ENCODE data around the gene RCSD1.
A peak's percentile ranks its signal among the peaks of the same experiment; 100 is the strongest.

The RCSD1 gene

DNA sequence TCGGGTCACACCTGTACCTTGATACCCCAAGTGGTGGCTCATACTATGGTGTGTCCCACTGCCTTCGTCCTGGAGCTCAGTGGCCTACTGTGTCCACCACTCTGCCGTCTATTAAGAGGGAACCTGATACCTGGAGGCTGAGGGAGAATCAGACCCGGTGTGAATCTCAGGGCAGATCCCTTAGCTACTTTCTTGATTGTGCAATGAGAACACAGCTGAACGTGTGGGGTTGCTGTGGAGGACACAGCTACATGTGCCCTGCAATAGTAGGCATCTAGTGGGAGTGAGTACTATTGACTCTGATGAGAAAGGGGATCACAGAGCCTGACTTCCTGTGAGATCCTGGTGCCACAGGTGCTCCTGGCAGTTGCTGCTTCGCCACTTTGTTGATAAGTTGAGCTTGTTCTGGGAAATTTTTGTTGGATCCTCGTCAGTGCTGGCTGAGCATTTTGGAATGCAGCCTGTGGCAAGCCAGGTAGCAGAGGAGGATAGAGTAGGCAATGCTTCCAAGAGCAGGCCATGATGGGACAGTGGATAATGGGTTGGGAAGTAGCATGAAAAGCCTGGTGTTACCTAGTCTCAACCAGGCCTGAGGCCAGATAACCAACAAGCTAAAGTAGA is 63.5 kb downstream of the RCSD1 start:
- DNase-seq (ENCODE audit: low spot score): no peak

DNA sequence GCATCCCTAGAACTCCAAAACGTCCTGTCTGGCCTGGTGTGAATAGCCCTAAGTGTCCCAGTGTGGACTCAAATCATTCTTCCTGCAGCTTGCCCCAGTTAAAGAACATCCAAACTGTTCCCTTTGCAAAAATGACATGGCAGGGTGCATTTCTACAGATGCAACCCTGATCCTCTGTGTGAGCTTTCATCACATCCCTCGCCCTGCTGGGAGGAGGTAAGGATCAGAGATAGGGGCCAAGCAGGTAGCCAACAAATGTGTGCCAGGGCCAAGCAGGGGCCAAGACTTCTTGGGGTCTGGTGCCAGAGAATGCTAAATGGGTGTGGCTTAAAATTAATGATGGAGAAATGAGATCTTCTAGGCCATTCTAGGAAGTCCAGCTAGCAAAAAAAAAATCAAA is 64.7 kb downstream of the RCSD1 start:
- DNase-seq (ENCODE audit: low spot score): no peak

DNA sequence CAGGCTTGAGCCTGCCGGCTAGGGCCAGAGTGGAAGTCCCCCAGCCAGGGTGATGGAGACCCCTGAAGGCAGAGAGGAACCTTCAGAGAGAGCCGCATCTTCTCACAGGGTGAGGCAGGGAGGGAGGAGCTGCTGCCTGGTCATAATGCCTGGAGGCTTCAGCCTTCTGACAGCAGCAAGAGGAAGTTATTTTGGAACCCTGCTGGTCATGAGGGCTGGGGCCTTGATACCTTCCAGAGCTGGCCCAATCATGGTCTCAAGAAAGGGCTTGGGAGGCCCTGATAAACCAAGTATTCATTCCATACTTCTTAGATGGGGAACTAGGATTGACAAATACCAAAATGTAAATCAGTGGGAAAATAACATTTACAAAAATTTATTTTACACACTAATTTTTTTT is 65.1 kb downstream of the RCSD1 start:
- no peak for DNase-seq (ENCODE audit: low spot score)

DNA sequence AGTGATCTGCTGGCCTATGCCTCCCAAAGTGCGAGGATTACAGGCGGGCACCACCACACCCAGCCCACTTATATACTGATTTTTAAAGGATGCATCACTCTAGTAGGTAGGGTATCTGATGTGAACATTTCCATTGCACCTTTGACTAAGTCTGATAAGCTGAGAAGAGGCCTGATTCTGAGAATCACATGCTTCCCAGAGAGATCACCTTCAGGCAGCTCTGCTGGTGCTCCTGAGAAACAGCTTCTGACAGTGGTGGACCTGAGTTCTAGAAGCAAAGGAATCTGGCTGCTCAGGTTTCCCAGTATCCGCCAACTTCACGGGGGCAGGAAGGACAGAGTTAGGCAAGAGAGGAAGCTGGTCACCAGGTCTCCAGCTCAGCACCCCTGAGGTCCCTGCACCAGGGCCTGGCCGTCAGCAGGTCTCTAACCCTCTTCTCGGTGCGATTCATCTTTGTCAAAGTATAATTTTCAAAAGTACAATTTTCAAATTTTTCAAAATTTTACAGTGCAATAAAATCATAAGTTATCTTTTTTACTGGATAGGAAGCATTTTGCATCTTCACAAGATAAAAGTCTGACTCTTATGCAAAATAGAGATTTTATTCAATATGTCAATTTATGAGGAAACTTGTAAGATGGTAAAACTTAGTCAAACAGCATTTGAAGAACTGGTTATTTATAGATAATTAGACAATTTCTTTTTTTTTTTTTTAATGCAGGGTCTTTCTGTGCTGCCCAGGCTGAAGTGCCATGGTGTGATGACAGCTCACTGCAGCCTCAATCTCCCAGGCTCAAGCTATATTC is 65.9 kb downstream of the RCSD1 start:
- no peak for DNase-seq (ENCODE audit: low spot score)

DNA sequence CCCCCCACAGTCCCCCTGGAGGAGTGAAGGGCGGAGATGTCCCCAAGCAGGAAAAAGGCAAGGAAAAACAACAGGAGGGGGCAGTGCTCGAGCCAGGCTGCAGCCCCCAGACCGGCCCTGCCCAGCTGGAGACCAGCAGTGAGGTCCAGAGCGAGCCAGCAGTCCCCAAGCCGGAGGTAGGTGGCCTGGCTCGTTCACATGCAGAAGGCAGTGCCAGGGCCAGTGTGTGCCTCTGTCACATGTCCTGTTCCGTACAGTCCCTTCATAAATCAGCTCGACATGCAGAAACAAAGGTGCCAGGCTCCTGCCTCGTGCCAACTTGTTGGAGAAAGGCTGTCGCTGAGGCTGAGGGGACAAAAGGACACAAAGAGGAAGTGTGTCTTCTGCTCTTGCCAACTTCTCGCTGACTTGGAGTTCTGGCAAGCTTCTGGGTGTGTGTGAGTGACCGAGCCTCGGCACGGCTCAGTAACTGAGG is 67.7 kb downstream of the RCSD1 start:
- DNase-seq (ENCODE audit: low spot score): peak; percentile 33

DNA sequence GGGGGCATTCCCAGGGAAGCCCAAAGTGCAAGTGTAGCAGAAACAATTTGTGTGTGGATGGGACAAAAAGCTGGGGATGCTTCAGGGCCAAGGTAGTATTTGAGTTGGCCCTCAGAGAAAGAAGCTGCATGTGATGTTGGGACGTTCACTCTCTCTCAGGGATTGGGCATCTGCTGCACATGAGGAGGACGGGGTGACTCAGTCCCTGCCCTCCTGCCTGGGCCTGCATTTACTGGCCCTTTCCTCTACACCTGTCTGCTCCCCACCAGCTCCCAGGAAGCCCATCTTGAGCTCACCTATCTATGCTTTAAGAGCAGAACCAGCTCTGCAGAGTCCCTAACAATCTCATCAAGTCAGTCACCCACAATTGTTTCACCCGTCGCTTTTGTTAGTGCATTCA is 68.3 kb downstream of the RCSD1 start:
- DNase-seq (ENCODE audit: low spot score): no peak

DNA sequence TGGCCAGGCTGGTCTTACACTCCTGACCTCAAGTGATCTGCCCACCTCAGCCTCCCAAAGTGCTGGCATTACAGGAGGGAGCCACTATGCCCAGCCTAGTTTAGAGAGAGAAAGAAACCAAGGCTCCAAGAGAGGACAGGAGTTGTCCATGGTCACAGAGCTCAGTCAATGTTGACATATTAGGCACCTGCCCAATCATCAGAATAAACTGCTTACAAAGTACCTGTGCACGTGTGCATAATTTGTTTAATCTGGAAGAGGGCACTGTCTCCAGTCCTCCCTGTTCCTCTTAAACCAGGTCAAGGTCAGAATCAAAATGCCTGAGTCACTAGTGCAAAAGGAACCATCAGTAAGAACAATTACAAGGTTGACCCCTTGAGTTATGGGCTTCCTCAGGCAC is 71.5 kb downstream of the RCSD1 start:
- no peak for DNase-seq (ENCODE audit: low spot score)

DNA sequence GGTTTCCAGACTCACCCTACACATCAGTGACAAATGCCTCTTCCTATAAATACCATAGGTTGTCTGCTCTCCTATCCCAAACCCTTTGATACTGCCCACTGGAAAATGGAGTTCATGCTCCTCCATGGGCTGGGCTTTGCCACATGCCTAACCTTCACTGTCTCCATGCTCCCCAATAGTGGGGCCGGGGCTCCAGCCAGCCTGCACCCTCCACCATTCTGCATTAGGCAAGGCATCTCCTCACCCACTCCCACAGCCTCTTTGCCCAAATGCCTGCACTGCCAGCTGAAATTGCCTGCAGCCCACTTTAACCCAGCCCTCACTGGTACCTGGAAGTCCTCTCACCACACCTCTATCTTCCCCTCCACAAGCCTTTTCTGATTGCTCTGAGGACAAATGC is 73.5 kb downstream of the RCSD1 start:
- no peak for DNase-seq (ENCODE audit: low spot score)

DNA sequence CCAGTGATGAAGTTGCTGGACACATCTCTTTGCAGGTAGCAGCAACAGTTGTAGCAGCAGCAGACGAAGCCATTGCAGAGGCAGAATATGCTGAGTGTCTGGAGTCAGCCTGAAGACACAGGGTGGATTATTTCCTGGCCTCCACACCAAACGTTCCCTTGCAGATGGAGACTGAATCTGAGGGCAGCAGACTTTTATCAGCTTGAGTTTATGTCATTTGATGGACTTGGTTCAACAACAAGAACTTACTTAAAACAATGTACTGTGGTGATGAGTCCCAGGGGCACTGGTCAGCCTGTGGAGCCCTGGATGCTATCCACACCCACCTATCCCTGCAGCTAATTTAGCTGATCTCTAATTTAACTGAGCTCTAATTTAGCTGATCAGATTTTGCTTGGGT is 74.7 kb downstream of the RCSD1 start:
- DNase-seq (ENCODE audit: low spot score): no peak

DNA sequence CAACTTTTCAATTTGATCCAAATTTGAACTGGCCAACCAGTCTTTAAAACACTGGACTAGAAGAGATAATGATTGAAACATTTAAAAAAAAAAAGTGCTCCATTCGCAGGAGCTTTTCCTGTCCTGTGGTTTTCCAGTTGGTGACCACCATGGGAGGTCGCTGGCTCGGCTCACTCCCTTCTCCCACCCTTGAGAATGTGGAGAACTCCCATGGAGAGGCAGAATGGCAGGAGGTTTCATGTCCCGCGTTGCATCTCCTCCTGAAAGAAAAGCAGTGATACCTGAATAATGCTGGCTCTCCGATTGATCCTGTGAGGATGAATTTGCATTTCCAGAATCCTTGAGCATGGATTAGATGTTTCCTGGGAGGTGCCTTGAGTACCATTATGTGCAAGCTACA is 75.2 kb downstream of the RCSD1 start:
- DNase-seq (ENCODE audit: low spot score): no peak

DNA sequence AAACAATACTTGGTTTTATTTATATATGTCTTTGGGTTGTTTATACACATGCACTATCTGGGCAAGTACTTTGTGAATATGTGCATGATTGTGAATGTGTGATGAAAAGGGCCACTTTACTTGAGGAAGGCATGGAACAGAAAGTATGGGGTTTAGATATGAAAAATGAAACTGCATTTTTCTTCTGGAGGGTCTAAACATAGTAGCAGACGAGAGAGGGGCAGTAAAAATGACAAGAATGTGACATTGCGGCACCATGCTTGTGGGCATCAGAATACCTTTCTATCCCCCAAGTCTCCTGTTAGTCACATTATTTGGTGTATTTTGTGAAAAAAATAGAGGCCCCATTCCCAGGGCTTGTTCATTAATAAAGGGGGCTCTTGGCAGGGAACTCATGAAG is 76.3 kb downstream of the RCSD1 start:
- no peak for DNase-seq (ENCODE audit: low spot score)

DNA sequence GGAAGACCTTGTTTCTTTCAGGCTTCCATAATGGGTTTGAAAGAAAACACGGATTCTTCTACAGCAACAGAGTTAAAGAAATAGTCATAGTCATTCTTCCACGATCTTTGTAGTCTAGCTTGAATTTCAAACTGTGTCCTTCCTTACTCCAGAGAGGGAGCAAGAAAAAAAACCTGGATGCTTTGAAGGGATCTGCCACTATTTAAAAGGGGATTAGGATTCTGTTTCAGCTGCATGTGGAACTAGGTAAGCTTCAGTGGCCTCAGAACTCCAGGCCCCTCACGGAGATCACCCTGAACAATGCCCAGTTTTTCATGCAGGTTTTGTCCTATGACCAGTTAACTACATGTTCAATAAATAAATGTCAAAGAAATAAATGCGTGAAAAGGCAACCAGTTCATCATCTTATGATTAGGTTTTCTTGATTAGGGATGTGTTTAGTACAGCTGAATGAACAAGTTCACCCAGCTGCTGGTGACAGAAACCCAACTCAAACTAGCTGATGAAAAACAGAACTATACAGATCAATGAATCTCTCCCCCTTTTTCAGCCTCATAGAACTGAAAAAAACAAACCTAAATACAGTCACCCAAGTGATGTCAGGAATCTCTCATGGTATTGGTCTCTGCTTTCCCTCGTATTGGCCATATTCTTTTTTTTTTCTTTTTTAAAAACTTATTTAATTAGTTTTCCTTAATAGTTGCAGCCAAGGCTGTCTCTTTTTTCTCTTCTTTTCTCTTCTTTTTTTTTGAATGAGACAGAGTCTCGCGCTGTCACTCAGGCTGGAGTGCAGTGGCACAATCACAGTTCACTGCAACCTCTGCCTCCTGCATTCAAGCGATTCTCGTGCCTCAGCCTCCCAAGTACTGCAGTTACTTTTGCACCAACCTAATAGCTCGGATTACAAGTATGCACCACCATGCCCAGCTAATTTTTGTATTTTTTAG is 77.2 kb downstream of the RCSD1 start:
- DNase-seq (ENCODE audit: low spot score): no peak

DNA sequence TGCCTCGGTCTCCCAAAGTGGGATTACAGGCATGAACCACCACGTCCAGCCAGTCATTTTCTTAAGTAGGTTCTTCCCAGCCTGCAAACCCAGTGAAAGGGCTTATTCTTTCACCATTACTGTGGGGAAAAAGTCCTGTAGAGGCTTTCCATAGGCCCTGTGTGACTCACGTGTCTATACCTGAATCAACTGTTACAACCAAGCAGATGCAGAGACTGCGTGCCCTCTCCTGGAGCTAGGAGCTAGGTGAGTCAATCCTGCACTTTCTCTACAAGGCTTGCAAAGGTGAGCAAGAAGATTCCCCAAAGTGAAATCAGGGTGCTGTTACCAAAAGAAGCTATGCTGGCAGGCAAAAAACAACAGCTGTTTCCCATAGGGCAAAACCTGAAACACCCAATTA is 77.9 kb downstream of the RCSD1 start:
- DNase-seq (ENCODE audit: low spot score): no peak

DNA sequence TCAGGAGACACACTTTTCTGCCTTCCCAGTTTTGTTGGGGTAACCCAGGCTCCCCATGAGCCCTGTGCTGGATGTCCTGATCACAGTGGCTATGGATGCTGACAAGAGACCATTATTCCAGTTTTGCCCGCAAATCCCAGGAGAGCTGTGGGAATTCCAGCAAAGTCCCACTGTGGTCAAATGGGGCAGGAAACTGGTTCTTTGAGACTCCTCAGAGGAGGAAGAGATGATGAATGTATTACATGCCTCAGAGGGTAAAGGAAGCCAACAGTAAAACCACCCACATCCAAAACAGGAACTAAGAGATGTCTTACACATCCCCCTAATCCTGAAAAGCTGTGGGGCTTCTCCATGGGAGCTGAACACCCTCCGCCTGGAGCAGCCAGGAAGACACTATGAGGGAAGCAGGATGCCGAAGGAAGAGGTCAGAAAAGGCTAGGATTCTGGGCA is 78.9 kb downstream of the RCSD1 start:
- DNase-seq (ENCODE audit: low spot score): no peak

DNA sequence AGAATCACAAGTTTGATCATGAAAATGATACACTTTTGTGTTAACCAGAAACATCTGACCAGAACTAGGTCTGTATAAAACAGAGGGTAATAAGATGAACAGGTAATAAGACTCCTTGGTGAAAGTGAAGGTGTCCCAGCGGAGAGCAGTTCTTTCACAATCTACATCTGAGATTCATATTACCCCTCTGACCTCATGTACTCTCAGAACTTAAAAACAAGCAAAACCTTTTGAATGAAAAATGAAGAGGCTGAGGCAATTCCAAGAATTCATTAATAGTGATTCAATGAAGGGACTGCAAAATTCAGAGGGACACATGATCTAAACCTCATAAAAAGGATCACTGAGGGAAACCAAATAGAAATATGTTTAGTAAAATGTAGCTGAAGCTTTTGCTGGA is 80.8 kb downstream of the RCSD1 start:
- DNase-seq (ENCODE audit: low spot score): no peak

DNA sequence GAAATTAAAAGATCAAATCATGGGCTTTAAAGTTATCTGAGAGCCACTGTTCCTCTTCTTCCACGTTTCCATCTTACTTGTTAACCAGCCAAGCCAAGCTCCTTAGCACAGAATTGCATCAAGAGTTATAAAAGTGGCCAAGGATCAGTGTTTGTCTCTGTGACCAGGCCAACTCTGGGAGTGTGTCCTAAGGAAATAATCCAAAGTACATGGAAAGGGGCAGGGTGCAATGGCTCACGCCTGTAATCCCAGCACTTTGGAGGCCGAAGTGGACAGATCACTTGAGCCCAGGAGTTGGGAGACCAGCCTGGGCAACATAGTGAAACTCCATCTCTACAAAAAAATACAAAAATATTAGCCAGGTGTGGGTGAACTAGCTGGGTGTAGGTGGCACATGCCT is 81.8 kb downstream of the RCSD1 start:
- no peak for DNase-seq (ENCODE audit: low spot score)

DNA sequence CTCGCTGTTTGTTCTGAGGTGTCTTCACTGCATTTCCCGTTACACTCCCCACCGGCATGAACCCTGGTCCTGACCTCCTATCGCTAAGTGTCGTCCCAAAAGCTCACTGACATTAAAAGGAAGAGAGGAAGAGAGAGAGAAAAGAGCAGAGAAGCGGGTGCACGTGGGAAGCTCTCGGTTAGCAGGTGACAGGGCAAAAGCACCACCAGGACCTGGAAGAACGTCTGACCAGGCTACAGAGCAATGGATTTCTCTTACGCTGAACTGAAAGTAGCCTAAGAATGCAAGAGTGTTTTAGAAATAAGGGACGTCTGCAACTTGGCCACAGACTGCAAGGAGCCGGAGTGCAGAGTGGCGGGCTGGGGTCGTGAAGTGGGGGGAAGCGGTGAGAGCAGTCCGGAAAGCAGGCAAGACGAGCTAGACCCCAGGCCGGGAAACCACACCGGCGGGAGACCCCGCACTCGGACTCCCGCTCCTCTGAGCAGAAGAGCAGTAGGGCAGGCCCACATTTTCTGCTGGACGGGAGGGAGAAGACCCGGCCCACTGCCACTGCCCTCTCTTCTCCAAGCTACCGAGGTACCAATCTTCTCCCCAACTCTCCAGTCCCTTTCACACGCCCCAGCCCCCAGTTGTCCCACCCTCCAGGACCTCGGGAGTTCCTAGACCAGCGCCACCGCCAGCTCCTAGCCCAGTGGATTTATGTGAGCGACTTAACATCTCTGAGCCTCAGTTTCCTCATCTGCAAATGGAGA is 83.5 kb downstream of the RCSD1 start:
- DNase-seq (ENCODE audit: low spot score): peak; percentile 58

DNA sequence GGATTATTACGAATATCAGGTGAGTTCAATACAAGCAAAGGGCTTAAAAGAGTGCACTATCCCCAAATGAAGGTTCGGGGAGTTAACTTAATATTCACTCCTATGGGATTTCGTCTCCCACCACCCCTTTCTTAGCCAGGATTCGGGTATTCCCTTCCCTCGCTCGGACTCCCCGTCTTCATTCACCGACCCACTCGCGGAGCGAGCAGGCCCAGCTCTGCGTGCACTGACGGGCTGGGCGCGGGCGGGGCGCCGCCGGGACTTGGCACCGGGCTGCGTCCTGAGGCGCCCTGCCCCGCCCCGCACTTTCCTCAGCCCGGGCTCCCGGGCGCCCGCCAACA is 84.0 kb downstream of the RCSD1 start:
- DNase-seq (ENCODE audit: low spot score): no peak

DNA sequence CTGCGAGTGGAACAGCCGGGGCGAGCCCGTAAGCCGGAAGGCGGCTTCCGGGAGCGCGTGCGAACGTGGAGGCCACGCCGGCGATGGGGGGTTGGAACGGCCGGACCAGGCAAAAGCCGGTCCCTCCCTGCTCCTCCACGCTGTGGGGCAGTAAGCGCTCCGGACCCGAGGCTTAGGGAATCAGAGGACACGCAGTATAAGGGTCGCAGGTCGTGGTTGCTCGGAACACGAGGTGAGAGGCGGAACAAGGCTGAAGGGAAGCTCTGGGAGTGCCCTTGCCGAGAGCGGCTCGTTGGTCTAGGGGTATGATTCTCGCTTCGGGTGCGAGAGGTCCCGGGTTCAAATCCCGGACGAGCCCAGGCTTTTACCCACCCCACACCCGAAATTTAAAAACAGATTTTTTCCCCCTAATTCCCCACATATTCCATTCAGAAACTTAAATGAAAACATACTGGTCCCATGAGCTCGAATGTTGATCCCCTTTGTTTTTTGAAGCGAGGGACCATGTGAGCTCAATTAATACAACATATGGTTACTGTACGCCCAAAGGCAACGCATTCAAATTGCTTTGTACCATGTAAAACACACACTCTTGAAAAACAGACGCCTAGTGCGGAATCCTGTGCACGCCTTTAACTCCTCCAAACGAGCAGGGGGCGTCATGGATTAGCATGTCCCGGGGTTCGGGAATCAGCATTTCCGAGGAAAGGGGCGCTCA is 84.6 kb downstream of the RCSD1 start:
- peak; percentile 89 for DNase-seq (ENCODE audit: low spot score)

DNA sequence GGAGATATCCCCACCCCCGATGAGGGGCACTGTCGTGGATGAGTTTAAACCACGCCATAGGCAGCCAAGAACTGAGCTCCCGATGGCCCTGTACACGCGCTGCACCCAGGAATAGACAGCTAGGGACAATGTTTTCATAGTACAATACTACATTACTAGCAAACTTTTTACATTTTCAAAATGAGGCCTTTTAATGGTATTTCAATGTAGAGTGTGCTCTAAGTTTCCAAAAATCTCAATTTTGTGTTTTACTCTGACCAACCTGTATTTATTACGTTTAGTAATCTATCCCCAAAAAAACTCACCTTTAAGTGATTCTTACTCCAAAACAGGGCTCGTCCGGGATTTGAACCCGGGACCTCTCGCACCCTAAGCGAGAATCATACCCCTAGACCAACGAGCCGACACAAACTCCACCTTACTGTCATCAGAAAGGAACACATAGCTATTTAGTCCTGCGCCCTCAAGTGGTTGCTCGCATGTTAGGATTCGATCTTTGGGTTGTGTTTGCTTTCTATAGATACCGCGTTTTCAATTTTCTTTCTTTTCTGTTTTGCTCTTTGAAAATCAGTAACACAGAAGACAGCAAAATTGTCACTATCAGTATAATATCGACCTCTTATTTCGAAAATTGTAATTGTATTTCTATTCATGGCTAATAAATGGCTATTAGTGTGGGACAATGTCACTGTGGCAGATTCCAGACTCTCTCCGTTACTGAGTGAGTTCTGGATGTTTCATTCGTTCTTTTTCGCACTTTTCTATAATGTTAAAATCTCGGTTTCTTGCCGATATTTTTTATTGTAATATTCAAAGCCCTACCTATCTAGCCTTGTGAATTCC is 85.3 kb downstream of the RCSD1 start:
- peak; percentile 96 for DNase-seq (ENCODE audit: low spot score)

DNA sequence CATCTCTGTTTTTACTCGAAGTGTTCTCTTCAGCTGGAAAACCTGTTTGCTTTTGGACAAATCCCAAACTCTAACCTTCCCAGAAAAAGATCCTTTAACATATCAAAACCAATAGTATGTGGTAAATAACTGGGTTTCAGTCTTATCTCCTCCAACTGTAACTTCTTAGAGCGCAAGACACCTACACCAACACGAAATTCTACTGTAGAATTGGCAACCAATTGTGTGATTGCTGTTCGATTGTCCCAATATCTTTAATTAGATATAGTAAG is 85.9 kb downstream of the RCSD1 start:
- peak; percentile 44 for DNase-seq (ENCODE audit: low spot score)
